ENCODE measurements around the gene PARVA.

- TF ChIP-seq CTCF (IDR thresholded peaks at IDR 0.05; ENCODE audit: low read depth, low read length) (no peak), POLR2A (IDR thresholded peaks at IDR 0.05; ENCODE audit: extremely low read depth, insufficient read length) (no peak)
Measured at GRCh38 chr11:12329797-12330196, 47.6 kb upstream of the PARVA start.
